K562 (cell line): ENCODE data around the gene CSNK1G3. TPM values are rescaled to one million over a fixed set of nuclear protein-coding genes. Genes with fewer than 3 reads are reported as not detected.

Experiments used
- ATAC-seq: fragments of 200-7000 bp; cut with Tn5 transposase; 3 replicates; pipeline ENCODE4 v1.9.1; 2020; ENCODE audit warnings: moderate library complexity
- BruUV-seq: library from RNA; stranded (reverse); fragments of 400-500 nt; replicated peaks from 2 replicates; lab custom pipeline; 2021; lab: Mats Ljungman, UMichigan
- CTCF ChIA-PET: fragments of 300-600 bp; formaldehyde crosslinking; extraction: SDS; loops from one replicate; lab custom pipeline; 2021; ENCODE audit warnings: low intra/inter-chr PET ratio; lab: Yijun Ruan, JAX
- POLR2A ChIA-PET: fragments of 300-600, 350-650 bp; sonication (Branson Sonifier 250); formaldehyde crosslinking; extraction: SDS; loops from one replicate; lab custom pipeline; 2021; ENCODE audit warnings: antibody characterized with exemption, inconsistent platforms; lab: Yijun Ruan, JAX
- DNase-seq, 4 experiments: peaks; one replicate each; pipeline versions ENCODE4 v3.0.0 to v3.0.0-alpha.2; 2011 to 2018; ENCODE audit warnings: low spot score in 3 of 4, mixed read lengths in 3 of 4; ENCODE audit errors: extremely low read depth in 1 of 4
- FAIRE-seq: peaks from 2 replicates; lab custom pipeline; 2011; peaks lifted over from hg19 to GRCh38; lab: Jason Lieb, UNC
- H2AFZ ChIP-seq: 2 replicates; pipeline ENCODE4 v1.6.0; 2011; ENCODE audit warnings: low read depth, low read length, control low read depth, inconsistent platforms
- H3K27ac ChIP-seq: fragments of 200-600 bp; 3 replicates; pipeline ENCODE4 v1.8.0; 2011; ENCODE audit warnings: low read depth, mild to moderate bottlenecking, control low read depth, inconsistent platforms, low read length, moderate library complexity, mixed read lengths; ENCODE audit errors: extremely low read depth
- H3K27me3 ChIP-seq, 2 experiments: fragments of 300-600 bp in 1 of 2; 2 replicates in 1 of 2; 3 replicates in 1 of 2; pipeline versions ENCODE4 v1.6.0 to v1.8.0; 2011; ENCODE audit warnings: inconsistent platforms in 2 of 2, low read length in 2 of 2, mild to moderate bottlenecking in 1 of 2, mixed read lengths in 1 of 2, moderate library complexity in 1 of 2; ENCODE audit not compliant: control insufficient read depth in 2 of 2, insufficient read depth in 2 of 2
- H3K36me3 ChIP-seq: fragments of 300-600 bp; 3 replicates; pipeline ENCODE4 v1.8.0; 2011; ENCODE audit warnings: mild to moderate bottlenecking, low read length, inconsistent platforms; ENCODE audit not compliant: control insufficient read depth, insufficient read depth
- H3K4me1 ChIP-seq, 2 experiments: fragments of 200-600 bp in 1 of 2; replicated peaks in 1 of 2; 2 replicates in 1 of 2; 3 replicates in 1 of 2; pipeline versions ENCODE4 v1.5.1 to v1.8.0; 2011; ENCODE audit warnings: inconsistent platforms in 2 of 2, low read length in 2 of 2, mild to moderate bottlenecking in 1 of 2, mixed read lengths in 1 of 2, moderate library complexity in 1 of 2; ENCODE audit not compliant: control insufficient read depth in 2 of 2, insufficient read depth in 2 of 2
- H3K4me2 ChIP-seq: 2 replicates; pipeline ENCODE4 v1.6.1; 2011; ENCODE audit warnings: low read length, control low read depth, inconsistent platforms, mixed read lengths; ENCODE audit not compliant: insufficient read depth
- H3K4me3 ChIP-seq: fragments of 200-600 bp; sonication (generic), shearing (Covaris generic); 2 replicates; pipeline ENCODE4 v1.5.1; 2016; ENCODE audit warnings: control low read depth, inconsistent platforms
- H3K79me2 ChIP-seq: fragments of 200-600 bp; 3 replicates; pipeline ENCODE4 v1.8.0; 2011; ENCODE audit warnings: low read length, inconsistent platforms; ENCODE audit not compliant: control insufficient read depth, insufficient read depth
- H3K9ac ChIP-seq, 2 experiments: 2 replicates each; pipeline versions ENCODE4 v1.6.0 to v1.6.1; 2011; ENCODE audit warnings: low read depth in 2 of 2, low read length in 2 of 2, control low read depth in 1 of 2, inconsistent platforms in 1 of 2, mild to moderate bottlenecking in 1 of 2, mixed read lengths in 1 of 2; ENCODE audit not compliant: insufficient read depth in 1 of 2
- H3K9me1 ChIP-seq: one replicate; pipeline ENCODE4 v1.6.0; 2011; ENCODE audit warnings: inconsistent platforms, mild to moderate bottlenecking, low read length, moderate library complexity; ENCODE audit not compliant: control insufficient read depth, insufficient read depth
- H3K9me3 ChIP-seq: replicated peaks from 2 replicates; pipeline ENCODE4 v1.5.1; 2011; ENCODE audit warnings: low read depth, low read length, inconsistent platforms; ENCODE audit not compliant: control insufficient read depth, insufficient read depth
- H4K20me1 ChIP-seq: replicated peaks from 2 replicates; pipeline ENCODE4 v1.6.1; 2011; ENCODE audit warnings: low read length, inconsistent platforms, mixed read lengths; ENCODE audit not compliant: control insufficient read depth, insufficient read depth
- NFRKB ChIP-seq: fragments of 450-650 bp; IDR thresholded peaks from 2 replicates; pipeline ENCODE4 v1.6.1; 2016; ENCODE audit warnings: low read depth
- SAFB2 ChIP-seq: fragments of 200-400 bp; formaldehyde crosslinking; IDR thresholded peaks from 2 replicates; pipeline ENCODE4 v1.6.1; 2018; ENCODE audit warnings: borderline replicate concordance, low read length, low read depth, moderate library complexity; ENCODE audit not compliant: severe bottlenecking
- TSHZ1 ChIP-seq: fragments of 250-450 bp; sonication (Bioruptor Pico); IDR thresholded peaks from 2 replicates; pipeline ENCODE4 v1.4.0; 2020; ENCODE audit warnings: mild to moderate bottlenecking, moderate library complexity
- USF1 ChIP-seq: sonication (generic); formaldehyde crosslinking; IDR thresholded peaks from 2 replicates; pipeline ENCODE4 v1.9.0; 2022; ENCODE audit warnings: mild to moderate bottlenecking, missing genetic modification reagents
- USF2 ChIP-seq: sonication (generic); formaldehyde crosslinking; IDR thresholded peaks from 2 replicates; pipeline ENCODE4 v1.5.0; 2020; ENCODE audit warnings: missing genetic modification reagents
- ZBTB26 ChIP-seq: fragments of 450-650 bp; formaldehyde crosslinking; IDR thresholded peaks from 2 replicates; pipeline ENCODE4 v1.4.0; 2022; ENCODE audit warnings: missing genetic modification characterization
- ZNF431 ChIP-seq: sonication (generic); formaldehyde crosslinking; IDR thresholded peaks from 2 replicates; pipeline ENCODE4 v1.8.0; 2022; ENCODE audit warnings: mild to moderate bottlenecking, missing genetic modification reagents
- WGBS: fragments of 100-300 bp; shearing (Covaris generic); methylation state at CpG from one replicate; pipeline ENCODE4 v1.1.6; 2016; ENCODE audit warnings: low coverage, mixed read lengths; ENCODE audit not compliant: insufficient coverage; ENCODE audit errors: missing lambda C conversion rate; 5-methylcytosine and 5-hydroxymethylcytosine counted together
- in situ Hi-C: fragments of 300-500 bp; cut with MboI; formaldehyde crosslinking; loops from 4 replicates; pipeline ENCODE4 v1.15.0; 2018; ENCODE audit warnings: inconsistent platforms, mixed read lengths
- intact Hi-C: fragments of 100-400 bp; cut with micrococcal nuclease; formaldehyde crosslinking; loops from 2 replicates; pipeline ENCODE4 v1.14.2; 2022
- polyA plus RNA-seq, 8 experiments: library from polyadenylated mRNA; depleted of rRNA in 4 of 8; stranded (reverse) in 5 of 8; unstranded in 3 of 8; fragments of >200 nt; fragmentation: Nextera tagmentation in 2 of 8; fragmentation: Illumina TruSeq in 1 of 8; extraction: Ambion mirVana in 2 of 8; extraction: Trizol in 1 of 8; gene quantifications; 2 replicates each; pipeline versions ENCODE4 v1.2.1 to v1.2.3, GENCODE V29; 2011 to 2014; ENCODE audit warnings: inconsistent platforms in 1 of 8, missing spikeins in 1 of 8
- total RNA-seq, 7 experiments: library from RNA; depleted of rRNA in 6 of 7; stranded (reverse); fragments of >200 nt in 6 of 7; fragmentation: Illumina TruSeq in 2 of 7; extraction: Trizol in 2 of 7; gene quantifications; 2 replicates each; pipeline versions ENCODE4 v1.2.1 to v1.2.3, GENCODE V29; 2011 to 2021; ENCODE audit warnings: low replicate concordance in 1 of 7

The CSNK1G3 gene
- total and polyA plus RNA-seq, 9 of the 15 experiments (the other 6 are each of a cell fraction or from before 2014, with no cell fraction given) = 8.3 to 27.6 (median 16.5) TPM

- no peaks in the 10 kb centered on the region for H3K27me3 ChIP-seq
- no peak overlapping the region for H3K4me2 ChIP-seq
- in situ Hi-C loops (no loop called here), intact Hi-C loops (no loop called here)
- H3K4me1 ChIP-seq = no peaks in the 10 kb centered on the region
- H2AFZ ChIP-seq = no peak overlapping the region
- no peak for TF ChIP-seq ZNF431
- TF ChIP-seq USF2 (CRISPR knock-in tag) = no peak
- TF ChIP-seq NFRKB = no peak
- no peak for TF ChIP-seq ZBTB26 (CRISPR knock-in tag)
- TF ChIP-seq USF1 = no peak
- no peak for TF ChIP-seq SAFB2
- no peak for TF ChIP-seq TSHZ1
- H3K79me2 ChIP-seq = peaks cover 12% of the 10 kb centered on the region; the same call in 1 of the 3 replicates
- no TSS peak for BruUV-seq
- 56% methylated on average over 3 of the region's 3 CpGs for WGBS
- H3K9me1 ChIP-seq = no peaks in the 10 kb centered on the region
- ChIA-PET POLR2A (interaction anchor here (0.7 to 1.0 kb wide), 3 partner anchors 10 to 19 kb away, joined by 3 read pairs; partner anchors contain the start of gene CSNK1G3), CTCF (no interaction called here)
- H3K36me3 ChIP-seq = no peaks in the 10 kb centered on the region
- no peak for DNase-seq
- no peak overlapping the region for H3K27ac ChIP-seq
- no peak for FAIRE-seq
- no peak overlapping the region for H3K4me3 ChIP-seq
- no peaks in the 10 kb centered on the region; the same call in 1 of the 2 replicates for H3K9me3 ChIP-seq
- no peaks in the 10 kb centered on the region for H4K20me1 ChIP-seq
- no peak for ATAC-seq
- no peak overlapping the region for H3K9ac ChIP-seq
Observed at GRCh38 chr5:123530728-123531127, 18.8 kb downstream of the CSNK1G3 start.
